Measurements from ENCODE around the gene EIF2S3B.
"Not testable (repeated sequence)": the region's sequence is repeated elsewhere in the genome, so short reads cannot be mapped to it uniquely, and the experiment has no call there.

The EIF2S3B gene

GRCh38 chr12:10505620-10506019 lies at the start of gene EIF2S3B:
Gene EIF2S3B (plus strand): TSS chr12:10505890. CDS start chr12:10505903, 13 bp downstream.
- DNase-seq = no peak

- DNase-seq = no peak
Observed at GRCh38 chr12:10456856-10457255, 48.8 kb upstream of the EIF2S3B start.

GRCh38 chr12:10457760-10458159 lies 47.9 kb upstream of the EIF2S3B start:
- DNase-seq = no peak

- DNase-seq = no peak
Observed at GRCh38 chr12:10466311-10466710, 39.4 kb upstream of the EIF2S3B start.

- DNase-seq = no peak
Observed at GRCh38 chr12:10469701-10470100, 36.0 kb upstream of the EIF2S3B start.

- not testable (repeated sequence) for DNase-seq
Observed at GRCh38 chr12:10472808-10473207, 32.9 kb upstream of the EIF2S3B start.

- DNase-seq = not testable (repeated sequence)
Observed at GRCh38 chr12:10481901-10482300, 23.8 kb upstream of the EIF2S3B start.

- not testable (repeated sequence) for DNase-seq
Observed at GRCh38 chr12:10487328-10487727, 18.4 kb upstream of the EIF2S3B start.

- no peak for DNase-seq
Observed at GRCh38 chr12:10491766-10492165, 13.9 kb upstream of the EIF2S3B start.

- DNase-seq = no peak
Observed at GRCh38 chr12:10497602-10498001, 8.1 kb upstream of the EIF2S3B start.

- no peak for DNase-seq
Observed at GRCh38 chr12:10498042-10498441, 7.6 kb upstream of the EIF2S3B start.

- DNase-seq = no peak
Observed at GRCh38 chr12:10501030-10501429, 4.7 kb upstream of the EIF2S3B start.

- no peak for DNase-seq
Observed at GRCh38 chr12:10503460-10503859, 2.2 kb upstream of the EIF2S3B start.

- no peak for DNase-seq
Observed at GRCh38 chr12:10511756-10512355, 6.2 kb downstream of the EIF2S3B start.

GRCh38 chr12:10512798-10513197 lies 7.1 kb downstream of the EIF2S3B start:
- DNase-seq = no peak

GRCh38 chr12:10521555-10521954 lies 15.9 kb downstream of the EIF2S3B start:
- DNase-seq = no peak

GRCh38 chr12:10528174-10528953 lies 22.7 kb downstream of the EIF2S3B start:
- DNase-seq = no peak

- DNase-seq = no peak
Observed at GRCh38 chr12:10529603-10530002, 23.9 kb downstream of the EIF2S3B start.

- DNase-seq = no peak
Observed at GRCh38 chr12:10537721-10538120, 32.0 kb downstream of the EIF2S3B start.

GRCh38 chr12:10540776-10541205 lies 35.1 kb downstream of the EIF2S3B start:
- no peak for DNase-seq

GRCh38 chr12:10543499-10543898 lies 37.8 kb downstream of the EIF2S3B start:
- DNase-seq = no peak

GRCh38 chr12:10551375-10551774 lies 45.7 kb downstream of the EIF2S3B start:
- DNase-seq = no peak

- no peak for DNase-seq
Observed at GRCh38 chr12:10553148-10553547, 47.5 kb downstream of the EIF2S3B start.

GRCh38 chr12:10554228-10554755 lies 48.6 kb downstream of the EIF2S3B start:
- no peak for DNase-seq
